Neuronal stem cell (in vitro differentiated cells): ENCODE data around the gene SET.

Experiments used
- DNase-seq: peaks from one replicate; pipeline ENCODE4 v3.0.0-alpha.2; 2013; ENCODE audit warnings: low spot score
- H2AFZ ChIP-seq: one replicate; pipeline ENCODE4 v1.6.1; 2013; ENCODE audit warnings: mild to moderate bottlenecking, low read length, inconsistent platforms
- H2AK5ac ChIP-seq: 2 replicates; pipeline ENCODE4 v1.6.1; 2013; ENCODE audit warnings: low read depth, mild to moderate bottlenecking, inconsistent platforms, low read length, moderate library complexity, mixed read lengths
- H2BK120ac ChIP-seq: 2 replicates; pipeline ENCODE4 v1.6.1; 2013; ENCODE audit warnings: low read depth, mild to moderate bottlenecking, inconsistent platforms, low read length, moderate library complexity, mixed read lengths
- H2BK12ac ChIP-seq: one replicate; pipeline ENCODE4 v1.6.1; 2013; ENCODE audit warnings: low read length, inconsistent platforms
- H2BK15ac ChIP-seq: 2 replicates; pipeline ENCODE4 v1.6.1; 2013; ENCODE audit warnings: mild to moderate bottlenecking, low read length, inconsistent platforms, mixed read lengths
- H2BK5ac ChIP-seq: one replicate; pipeline ENCODE4 v1.6.1; 2013; ENCODE audit warnings: inconsistent platforms, mild to moderate bottlenecking, low read length, moderate library complexity
- H3K14ac ChIP-seq: one replicate; pipeline ENCODE4 v1.6.1; 2013; ENCODE audit warnings: low read length, inconsistent platforms
- H3K18ac ChIP-seq: 2 replicates; pipeline ENCODE4 v1.6.1; 2013; ENCODE audit warnings: low read length, inconsistent platforms
- H3K23ac ChIP-seq: 2 replicates; pipeline ENCODE4 v1.6.1; 2013; ENCODE audit warnings: low read depth, mild to moderate bottlenecking, mixed read lengths, low read length, inconsistent platforms; ENCODE audit not compliant: poor library complexity
- H3K27ac ChIP-seq: replicated peaks from 3 replicates; pipeline ENCODE4 v1.5.1; 2013; ENCODE audit warnings: low read length, inconsistent platforms
- H3K27me3 ChIP-seq, 3 experiments: 2 replicates each; pipeline ENCODE4 v1.6.1; 2013; ENCODE audit warnings: low read length in 3 of 3, mild to moderate bottlenecking in 2 of 3, inconsistent platforms in 1 of 3, low read depth in 1 of 3, mixed read lengths in 1 of 3, moderate library complexity in 1 of 3; ENCODE audit not compliant: control insufficient read depth in 3 of 3, insufficient read depth in 3 of 3
- H3K36me3 ChIP-seq, 2 donors: replicated peaks in 1 of 2; 2 replicates each; pipeline ENCODE4 v1.6.1; 2013; ENCODE audit warnings: low read length in 2 of 2; ENCODE audit not compliant: control insufficient read depth in 2 of 2, insufficient read depth in 2 of 2
- H3K4ac ChIP-seq: 2 replicates; pipeline ENCODE4 v1.6.1; 2013; ENCODE audit warnings: inconsistent platforms, mild to moderate bottlenecking, low read length, moderate library complexity
- H3K4me1 ChIP-seq, 2 donors: 1 replicate in 1 of 2; 2 replicates in 1 of 2; pipeline ENCODE4 v1.6.1; 2013; ENCODE audit warnings: low read length in 2 of 2, low read depth in 1 of 2; ENCODE audit not compliant: control insufficient read depth in 2 of 2, insufficient read depth in 1 of 2
- H3K4me2 ChIP-seq: one replicate; pipeline ENCODE4 v1.6.1; 2013; ENCODE audit warnings: mild to moderate bottlenecking, low read length, inconsistent platforms; ENCODE audit not compliant: insufficient read depth, poor library complexity, severe bottlenecking
- H3K4me3 ChIP-seq, 2 donors: 2 replicates each; pipeline ENCODE4 v1.5.1; 2013; ENCODE audit warnings: low read length in 2 of 2, mild to moderate bottlenecking in 2 of 2, inconsistent platforms in 1 of 2, moderate library complexity in 1 of 2
- H3K79me1 ChIP-seq: one replicate; pipeline ENCODE4 v1.6.1; 2013; ENCODE audit warnings: low read depth, mild to moderate bottlenecking, inconsistent platforms, low read length, moderate library complexity
- H3K9ac ChIP-seq: one replicate; pipeline ENCODE4 v1.6.1; 2013; ENCODE audit warnings: mild to moderate bottlenecking, low read depth, low read length, inconsistent platforms; ENCODE audit not compliant: poor library complexity
- H3K9me3 ChIP-seq, 2 donors: replicated peaks in 1 of 2; 2 replicates each; pipeline versions ENCODE3 to v1.6.1; 2013; ENCODE audit warnings: low read length in 2 of 2, mild to moderate bottlenecking in 2 of 2, inconsistent platforms in 1 of 2, low read depth in 1 of 2, mixed read lengths in 1 of 2, moderate library complexity in 1 of 2; ENCODE audit not compliant: control insufficient read depth in 2 of 2, insufficient read depth in 1 of 2
- H4K8ac ChIP-seq: one replicate; pipeline ENCODE4 v1.6.1; 2013; ENCODE audit warnings: low read depth, mild to moderate bottlenecking, inconsistent platforms, low read length, moderate library complexity
- H4K91ac ChIP-seq: one replicate; pipeline ENCODE4 v1.6.1; 2013; ENCODE audit warnings: low read length, low read depth, mild to moderate bottlenecking, inconsistent platforms; ENCODE audit not compliant: poor library complexity
- WGBS, 2 donors: extraction: QIAGEN DNeasy Blood & Tissue Kit; methylation state at CpG; one replicate each; pipeline ENCODE4 v1.1.7; 2013; ENCODE audit warnings: missing lambda C conversion rate in 2 of 2, mixed read lengths in 1 of 2; ENCODE audit not compliant: insufficient read length in 2 of 2, insufficient replicate concordance in 1 of 2; ENCODE audit errors: extremely low coverage in 2 of 2; 5-methylcytosine and 5-hydroxymethylcytosine counted together

The SET gene

GRCh38 chr9:128733256-128733655 is 44.2 kb downstream of the SET start:
- H3K14ac ChIP-seq, result no peak overlapping the region
- peak overlapping the region; percentile 82 for H2AFZ ChIP-seq
- H3K27ac ChIP-seq, result peak overlapping the region; percentile 28
- peaks cover 11 to 25% of the 10 kb centered on the region in 2 donors for H3K36me3 ChIP-seq
- no peak overlapping the region for H2BK15ac ChIP-seq
- no peak overlapping the region for H4K91ac ChIP-seq
- DNase-seq, result peak; percentile 83
- H3K4me1 ChIP-seq, result peaks cover 0 to 2% of the 10 kb centered on the region in 2 donors
- H4K8ac ChIP-seq, result no peak overlapping the region
- H3K9ac ChIP-seq, result peak overlapping the region; percentile 37
- H2AK5ac ChIP-seq, result no peak overlapping the region
- no CpG with 5 or more reads among the region's 9 CpGs for WGBS, 2 donors
- no peak overlapping the region for H3K4ac ChIP-seq
- no peak overlapping the region for H3K4me2 ChIP-seq
- no peaks in the 10 kb centered on the region for H3K9me3 ChIP-seq
- H3K18ac ChIP-seq, result no peak overlapping the region
- no peaks in the 10 kb centered on the region for H3K79me1 ChIP-seq
- H3K27me3 ChIP-seq, result no peaks in the 10 kb centered on the region
- H2BK12ac ChIP-seq, result no peak overlapping the region
- H2BK5ac ChIP-seq, result no peak overlapping the region
- no peak overlapping the region for H3K23ac ChIP-seq
- no peak overlapping the region for H3K4me3 ChIP-seq
- no peak overlapping the region for H2BK120ac ChIP-seq

DNA sequence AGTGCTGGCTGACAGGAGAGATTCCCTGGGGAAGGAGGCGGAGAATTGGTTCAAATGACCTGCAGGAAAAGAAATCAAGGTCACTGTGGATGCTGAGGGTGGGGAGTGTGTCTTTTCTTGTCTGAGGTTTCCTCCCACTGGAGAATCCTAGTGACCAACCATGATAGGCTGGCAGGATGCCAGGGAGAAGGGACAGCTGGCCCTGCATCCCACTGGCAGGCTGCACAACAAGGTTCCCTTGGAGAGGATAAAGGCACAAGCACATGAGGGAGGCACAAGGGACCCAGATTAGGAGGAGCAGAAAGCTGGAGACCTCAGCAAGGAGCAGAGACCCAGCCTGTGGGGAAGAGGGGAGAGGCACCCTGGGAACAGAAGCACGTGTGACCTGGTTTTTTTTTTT is 46.4 kb downstream of the SET start:
- H3K4me1 ChIP-seq, result no peaks in the 10 kb centered on the region
- H3K14ac ChIP-seq, result no peak overlapping the region
- H3K9me3 ChIP-seq, result no peaks in the 10 kb centered on the region
- no peak overlapping the region for H2BK15ac ChIP-seq
- no peak overlapping the region for H2AFZ ChIP-seq
- peak overlapping the region; percentile 24 for H3K9ac ChIP-seq
- H3K4me3 ChIP-seq, result no peak overlapping the region
- H3K4ac ChIP-seq, result no peak overlapping the region
- peaks cover 14 to 33% of the 10 kb centered on the region in 2 donors for H3K36me3 ChIP-seq
- H2AK5ac ChIP-seq, result no peak overlapping the region
- DNase-seq, result no peak
- no peak overlapping the region for H4K91ac ChIP-seq
- H2BK120ac ChIP-seq, result no peak overlapping the region
- no CpG with 5 or more reads among the region's 2 CpGs for WGBS, 2 donors
- H4K8ac ChIP-seq, result no peak overlapping the region
- no peak overlapping the region for H3K18ac ChIP-seq
- no peaks in the 10 kb centered on the region for H3K79me1 ChIP-seq
- no peaks in the 10 kb centered on the region for H3K27me3 ChIP-seq
- H3K23ac ChIP-seq, result no peak overlapping the region
- no peak overlapping the region for H3K27ac ChIP-seq
- no peak overlapping the region for H2BK5ac ChIP-seq
- H3K4me2 ChIP-seq, result no peak overlapping the region
- no peak overlapping the region for H2BK12ac ChIP-seq

GRCh38 chr9:128742401-128742800 is 53.4 kb downstream of the SET start:
- H3K4ac ChIP-seq, result no peak overlapping the region
- H3K27ac ChIP-seq, result no peak overlapping the region
- no peak overlapping the region for H3K4me2 ChIP-seq
- no CpG with 5 or more reads among the region's 20 CpGs for WGBS, 2 donors
- peak overlapping the region; percentile 55 for H3K23ac ChIP-seq
- H3K18ac ChIP-seq, result no peak overlapping the region
- H2BK12ac ChIP-seq, result peak overlapping the region; percentile 73
- H3K9me3 ChIP-seq, result peaks cover 0 to 1% of the 10 kb centered on the region in 2 donors
- H3K4me1 ChIP-seq, result peaks cover 0 to 2% of the 10 kb centered on the region in 2 donors
- peaks cover 13 to 28% of the 10 kb centered on the region in 2 donors for H3K36me3 ChIP-seq
- peak overlapping the region; percentile 21 for H3K14ac ChIP-seq
- no peak for DNase-seq
- H4K91ac ChIP-seq, result no peak overlapping the region
- H3K4me3 ChIP-seq, result no peak overlapping the region
- H2BK5ac ChIP-seq, result peak overlapping the region; percentile 87
- H2BK15ac ChIP-seq, result no peak overlapping the region
- peak overlapping the region; percentile 88 for H2AK5ac ChIP-seq
- no peak overlapping the region for H3K9ac ChIP-seq
- H3K27me3 ChIP-seq, result no peaks in the 10 kb centered on the region
- no peaks in the 10 kb centered on the region for H3K79me1 ChIP-seq
- no peak overlapping the region for H2AFZ ChIP-seq
- no peak overlapping the region for H4K8ac ChIP-seq
- H2BK120ac ChIP-seq, result no peak overlapping the region

- Histone ChIP-seq H2BK15ac (no peak overlapping the region), H2AFZ (no peak overlapping the region), H3K27me3 (no peaks in the 10 kb centered on the region), H3K4me1 (peaks cover 0 to 2% of the 10 kb centered on the region in 2 donors), H3K4ac (no peak overlapping the region), H3K36me3 (peaks cover 13 to 27% of the 10 kb centered on the region in 2 donors), H3K9ac (peak overlapping the region; percentile 50), H3K9me3 (peaks cover 0 to 1% of the 10 kb centered on the region in 2 donors), H3K14ac (no peak overlapping the region), H3K79me1 (no peaks in the 10 kb centered on the region), H3K4me2 (no peak overlapping the region), H2BK120ac (no peak overlapping the region), H3K18ac (no peak overlapping the region), H2BK5ac (no peak overlapping the region), H3K4me3 (no peak overlapping the region), H2BK12ac (no peak overlapping the region), H3K23ac (no peak overlapping the region), H3K27ac (no peak overlapping the region), H2AK5ac (no peak overlapping the region), H4K8ac (no peak overlapping the region), H4K91ac (no peak overlapping the region)
- WGBS, 2 donors, result no CpG with 5 or more reads among the region's 1 CpG
- no peak for DNase-seq
Measured at GRCh38 chr9:128743421-128743820, 54.4 kb downstream of the SET start.
